Effector CD8-positive, alpha-beta T cell (primary cell): ENCODE results near the gene CIAPIN1.

ENCODE experiments used
- DNase-seq: peaks from one replicate; lab custom pipeline; 2025; lab: John Stamatoyannopoulos, UW
- total RNA-seq, 4 experiments: gene quantifications; one replicate each; lab custom pipeline; 2026; lab: John Stamatoyannopoulos, UW

CIAPIN1 gene
- 34.2 to 59.4 (median 39.7) reads per million in 4 experiments for total RNA-seq

- peak; percentile 88 for DNase-seq
Observed at GRCh38 chr16:57447186-57447962, at the start of gene CIAPIN1, which contains the start of gene COQ9. Gene CIAPIN1 (minus strand): TSS chr16:57447385. CDS start chr16:57440928, 6,457 bp downstream. Gene COQ9 (plus strand): TSS chr16:57447479. CDS start chr16:57447506, 27 bp downstream.

- no peak for DNase-seq
Observed at GRCh38 chr16:57493767-57494166, 46.6 kb upstream of the CIAPIN1 start.

GRCh38 chr16:57489229-57489628 lies 42.0 kb upstream of the CIAPIN1 start:
- no peak for DNase-seq

GRCh38 chr16:57486858-57487834 lies 40.0 kb upstream of the CIAPIN1 start:
- DNase-seq = no peak

GRCh38 chr16:57485916-57486857 lies 39.0 kb upstream of the CIAPIN1 start, which contains the start of gene DOK4:
Gene DOK4 (minus strand): TSS chr16:57486493. CDS start chr16:57479507, 6,986 bp downstream.
- DNase-seq = peak; percentile 68

GRCh38 chr16:57485091-57485915 lies 38.1 kb upstream of the CIAPIN1 start:
- DNase-seq = no peak

GRCh38 chr16:57484515-57485005 lies 37.4 kb upstream of the CIAPIN1 start:
- DNase-seq = no peak

GRCh38 chr16:57483725-57484514 lies 36.7 kb upstream of the CIAPIN1 start:
- no peak for DNase-seq

GRCh38 chr16:57482845-57483545 lies 35.8 kb upstream of the CIAPIN1 start:
- DNase-seq = no peak

- DNase-seq = no peak
Observed at GRCh38 chr16:57481421-57481820, 34.2 kb upstream of the CIAPIN1 start.

GRCh38 chr16:57480754-57481230 lies 33.6 kb upstream of the CIAPIN1 start:
- DNase-seq = no peak

- DNase-seq = no peak
Observed at GRCh38 chr16:57479976-57480753, 33.0 kb upstream of the CIAPIN1 start.

- DNase-seq = no peak
Observed at GRCh38 chr16:57479205-57479975, 32.2 kb upstream of the CIAPIN1 start.

GRCh38 chr16:57478396-57479204 lies 31.4 kb upstream of the CIAPIN1 start:
- no peak for DNase-seq

GRCh38 chr16:57477531-57478202 lies 30.5 kb upstream of the CIAPIN1 start:
- DNase-seq = no peak
